Epithelial cell of esophagus (primary cell): Measurements from ENCODE around the gene PTPRS.
A peak's percentile ranks its signal among the peaks of the same experiment; 100 is the strongest.

Experiments
- DNase-seq: peaks from one replicate; pipeline ENCODE4 v3.0.0; 2010; ENCODE audit warnings: low read depth
- H3K4me3 ChIP-seq: 2 replicates; pipeline ENCODE4 v1.5.1; 2011; ENCODE audit warnings: mild to moderate bottlenecking, low read length, control low read depth
- CTCF ChIP-seq: IDR thresholded peaks from 2 replicates; pipeline ENCODE4 v1.5.1; 2011; ENCODE audit warnings: low read depth, mild to moderate bottlenecking, low read length, control low read depth, inconsistent platforms; ENCODE audit not compliant: insufficient read depth; ENCODE audit errors: missing control alignments

PTPRS gene

GRCh38 chr19:5361407-5361806 lies 20.8 kb upstream of the PTPRS start:
- no peak for TF ChIP-seq CTCF
- no peak overlapping the region for H3K4me3 ChIP-seq
- no peak for DNase-seq

- no peak overlapping the region for H3K4me3 ChIP-seq
- no peak for TF ChIP-seq CTCF
- no peak for DNase-seq
Observed at GRCh38 chr19:5360003-5360780, 19.6 kb upstream of the PTPRS start.

GRCh38 chr19:5358173-5358800 lies 17.7 kb upstream of the PTPRS start:
- DNase-seq, result no peak

GRCh38 chr19:5357584-5357983 lies 17.0 kb upstream of the PTPRS start:
- no peak for DNase-seq
- H3K4me3 ChIP-seq, result no peak overlapping the region
- TF ChIP-seq CTCF, result no peak

More at GRCh38 chr19:5358173-5358800, 17.7 kb upstream of the PTPRS start:
- no peak for TF ChIP-seq CTCF
- H3K4me3 ChIP-seq, result no peak overlapping the region

GRCh38 chr19:5356918-5357317 lies 16.3 kb upstream of the PTPRS start:
- TF ChIP-seq CTCF, result no peak
- no peak for DNase-seq
- no peak overlapping the region for H3K4me3 ChIP-seq

- peak; percentile 30 for DNase-seq
- H3K4me3 ChIP-seq, result no peak overlapping the region
- no peak for TF ChIP-seq CTCF
Observed at GRCh38 chr19:5356428-5356827, 15.8 kb upstream of the PTPRS start.
